Glomerular endothelial cell (primary cell): ENCODE results near the gene SERPINB13. TPM values are rescaled to one million over a fixed set of nuclear protein-coding genes. Genes with fewer than 3 reads are reported as not detected.

Experiments
- DNase-seq: peaks from one replicate; pipeline ENCODE4 v3.0.0-alpha.2; 2011; ENCODE audit warnings: low read depth, low spot score; ENCODE audit errors: extremely low read depth
- total RNA-seq: library from RNA; depleted of rRNA; stranded (reverse); fragments of >200 nt; gene quantifications from 2 replicates; pipeline ENCODE4 v1.2.3, GENCODE V29; 2015

The SERPINB13 gene, protein sequence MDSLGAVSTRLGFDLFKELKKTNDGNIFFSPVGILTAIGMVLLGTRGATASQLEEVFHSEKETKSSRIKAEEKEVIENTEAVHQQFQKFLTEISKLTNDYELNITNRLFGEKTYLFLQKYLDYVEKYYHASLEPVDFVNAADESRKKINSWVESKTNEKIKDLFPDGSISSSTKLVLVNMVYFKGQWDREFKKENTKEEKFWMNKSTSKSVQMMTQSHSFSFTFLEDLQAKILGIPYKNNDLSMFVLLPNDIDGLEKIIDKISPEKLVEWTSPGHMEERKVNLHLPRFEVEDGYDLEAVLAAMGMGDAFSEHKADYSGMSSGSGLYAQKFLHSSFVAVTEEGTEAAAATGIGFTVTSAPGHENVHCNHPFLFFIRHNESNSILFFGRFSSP
- total RNA-seq, result not detected in 2 replicates

DNA sequence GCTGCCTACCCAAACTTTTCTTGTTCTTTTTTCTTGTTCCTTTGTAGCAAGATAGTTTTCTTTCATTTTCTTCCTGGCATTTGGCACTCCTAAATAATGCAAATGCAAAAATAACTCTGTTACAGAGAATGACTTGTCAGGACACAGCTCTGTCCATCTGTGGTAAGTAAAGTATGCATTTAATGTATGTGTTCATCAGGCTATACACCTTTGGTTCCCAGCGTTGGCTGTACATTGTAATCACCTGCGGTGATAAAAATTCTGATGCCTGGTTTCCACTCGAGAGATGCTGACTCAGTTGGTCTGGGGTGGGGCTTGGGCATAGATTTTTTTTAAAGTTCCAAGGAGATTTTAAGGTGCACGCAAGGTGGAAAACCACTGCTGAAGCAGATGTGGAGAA, at the start of gene SERPINB13:
Gene SERPINB13, plus strand, starts transcription at position 378 of the 400 bp plus-strand sequence. CDS start 1,325 bp downstream, outside the sequence.
- DNase-seq, result no peak

DNA sequence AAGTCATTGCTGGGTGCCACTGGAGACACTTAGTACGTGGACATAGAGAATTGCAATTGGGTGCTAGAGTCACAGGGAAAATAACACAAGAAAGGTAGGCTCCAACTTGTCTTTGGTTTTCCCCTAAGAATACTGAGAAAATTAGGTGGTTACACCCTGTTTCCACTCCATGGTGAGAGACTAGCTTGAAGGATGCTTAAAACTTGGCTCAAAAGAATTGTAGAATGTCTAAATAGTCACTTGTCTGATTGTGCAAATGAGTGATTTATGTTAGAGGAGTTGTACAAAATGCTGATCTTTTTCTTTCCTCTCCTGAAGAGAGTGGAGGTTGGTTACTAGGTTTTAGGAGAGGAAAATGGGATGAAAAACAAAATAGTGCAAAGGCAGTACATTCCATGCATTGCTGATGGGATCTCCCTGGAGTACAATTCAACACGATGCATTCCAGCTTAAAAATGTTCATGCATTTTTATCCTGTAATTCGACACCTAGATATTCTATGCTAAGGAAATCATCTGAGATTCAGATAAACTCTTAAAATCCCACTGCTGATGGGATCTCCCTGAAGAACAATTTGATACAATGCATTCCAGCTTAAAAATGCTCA, 47.1 kb upstream of the SERPINB13 start:
- no peak for DNase-seq

DNA sequence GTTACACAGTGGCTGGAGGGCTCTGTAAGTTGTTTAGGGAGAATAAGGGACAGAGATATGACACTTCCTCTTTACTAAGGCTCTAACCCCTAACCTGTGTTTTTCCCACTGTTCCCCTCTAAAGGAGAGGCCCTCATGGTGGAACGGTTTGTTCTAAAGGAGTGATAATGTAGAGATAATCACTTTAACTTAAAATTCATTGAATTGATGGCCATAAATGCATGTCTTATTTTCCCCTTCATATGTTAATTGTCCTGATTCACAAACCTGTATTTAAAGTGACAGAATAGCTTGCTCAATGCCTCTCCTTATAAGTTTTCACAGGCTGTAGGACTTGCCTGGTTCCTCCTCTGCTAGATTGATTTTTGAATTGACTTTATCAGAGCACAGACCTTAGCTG, 45.1 kb upstream of the SERPINB13 start, which contains the start of gene SERPINB12:
Gene SERPINB12, plus strand, starts transcription at position 301 of the 400 bp plus-strand sequence. CDS start 13,791 bp downstream, outside the sequence.
- DNase-seq, result no peak

DNA sequence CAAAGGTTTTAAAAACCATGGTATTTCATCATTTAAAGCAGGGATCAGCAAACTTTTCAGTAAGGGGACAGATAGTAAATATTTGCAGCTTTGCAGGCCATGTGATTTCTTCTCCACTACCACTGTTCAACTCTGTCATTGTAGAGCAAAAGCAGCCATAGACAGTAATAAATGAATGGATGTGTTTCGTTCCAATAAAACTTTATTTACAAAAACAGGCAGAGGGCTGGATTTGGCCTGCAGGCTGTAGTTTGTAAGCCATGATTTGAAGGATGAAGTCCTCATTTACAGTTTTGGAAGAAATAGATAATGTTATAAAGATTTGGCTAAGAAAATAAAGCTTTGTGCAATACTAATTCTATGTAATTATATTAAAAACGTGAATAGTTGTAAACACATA, 43.1 kb upstream of the SERPINB13 start:
- DNase-seq, result no peak

DNA sequence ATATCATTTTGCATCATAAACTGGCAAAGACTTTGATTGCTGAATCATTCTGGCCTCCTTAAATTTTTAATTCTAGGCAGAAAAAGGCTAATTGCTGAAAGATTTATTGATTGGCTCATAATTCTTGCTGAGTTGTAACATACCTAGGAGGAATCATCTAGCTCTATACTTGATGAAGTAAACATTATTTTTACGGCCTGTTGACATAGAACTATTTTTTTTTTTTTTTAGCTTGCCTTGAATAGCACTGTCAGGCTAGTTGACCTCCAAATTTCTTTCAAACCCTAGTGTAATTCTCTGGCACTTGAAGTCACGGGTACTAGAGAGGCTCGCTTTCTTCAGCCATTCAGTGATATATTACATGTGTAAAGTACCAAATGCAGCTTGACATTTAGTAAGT, 42.1 kb upstream of the SERPINB13 start:
- no peak for DNase-seq

DNA sequence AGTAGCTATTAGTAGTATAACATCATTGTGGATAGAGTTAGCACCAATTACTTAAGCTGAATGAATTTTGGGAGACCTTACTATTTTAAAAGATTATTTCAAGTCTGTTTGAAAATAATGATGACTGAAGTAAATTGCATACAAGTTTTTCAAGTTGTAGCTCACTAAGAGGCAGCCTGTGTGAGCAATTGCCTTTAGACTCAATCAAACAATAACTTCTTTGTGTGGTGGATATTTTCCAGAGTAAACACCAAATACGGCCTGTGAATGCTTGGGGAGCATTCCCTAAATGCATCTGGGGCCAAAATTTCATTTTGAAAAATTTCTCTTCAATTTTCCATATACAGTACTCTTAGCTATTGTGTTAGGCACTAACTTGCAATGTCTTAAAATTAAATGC, 37.1 kb upstream of the SERPINB13 start:
- no peak for DNase-seq

DNA sequence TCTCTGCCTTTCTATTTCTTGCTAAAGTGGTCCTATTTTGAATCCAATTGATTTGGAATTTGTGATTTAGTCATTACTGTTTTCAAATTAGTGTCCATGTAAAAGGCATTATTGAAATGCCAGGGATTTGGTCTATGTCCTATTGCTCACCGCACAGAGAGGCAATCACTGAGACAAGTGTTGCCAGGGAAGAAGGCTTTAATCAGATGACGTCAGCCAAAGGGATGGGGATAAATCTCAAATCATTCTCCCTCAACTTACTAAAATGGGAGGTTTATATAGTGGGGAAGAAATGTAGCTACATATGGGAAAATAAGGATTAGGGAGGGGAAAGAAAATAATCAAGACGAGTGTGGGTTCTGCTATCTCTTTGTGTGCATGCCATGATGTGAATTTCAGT, 35.4 kb upstream of the SERPINB13 start:
- DNase-seq, result no peak

DNA sequence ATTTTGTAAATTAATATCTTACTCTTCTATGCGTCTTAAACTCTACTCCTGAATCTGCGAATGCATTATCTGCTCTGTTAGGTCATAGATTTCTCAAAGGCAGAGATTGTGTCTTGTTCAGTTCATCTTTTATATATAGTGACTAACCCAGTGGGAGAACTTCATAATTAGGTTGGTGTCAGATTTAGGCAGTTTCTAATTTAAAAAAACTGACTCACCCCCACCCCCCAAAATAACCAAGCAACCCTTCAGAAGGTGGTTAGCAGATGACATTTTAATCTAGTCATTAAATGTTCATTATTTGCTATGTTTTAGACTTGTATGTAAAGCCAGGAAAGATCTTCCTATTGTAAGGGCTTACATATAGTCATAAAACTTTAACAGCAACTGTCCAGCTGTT, 34.6 kb upstream of the SERPINB13 start:
- no peak for DNase-seq

DNA sequence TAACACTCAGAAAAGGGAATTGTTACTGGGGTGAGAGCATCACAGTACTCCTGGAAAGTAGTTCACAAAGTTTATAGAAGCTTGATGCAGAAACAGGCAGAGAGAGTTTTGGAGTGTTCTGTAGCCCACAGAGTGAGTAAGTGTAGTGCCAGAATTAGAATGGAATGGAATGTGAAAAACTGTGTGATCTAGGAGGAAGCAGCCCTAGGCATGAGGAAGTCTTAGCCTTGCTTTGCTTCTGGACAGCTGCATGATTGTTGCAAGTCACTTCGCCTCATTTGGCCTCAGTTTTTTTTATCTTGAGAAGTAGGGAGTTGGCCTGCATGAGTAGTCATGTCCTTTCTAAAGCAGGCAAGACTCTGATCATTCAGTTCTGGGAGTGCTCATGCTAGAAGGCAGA, 34.1 kb upstream of the SERPINB13 start:
- no peak for DNase-seq

DNA sequence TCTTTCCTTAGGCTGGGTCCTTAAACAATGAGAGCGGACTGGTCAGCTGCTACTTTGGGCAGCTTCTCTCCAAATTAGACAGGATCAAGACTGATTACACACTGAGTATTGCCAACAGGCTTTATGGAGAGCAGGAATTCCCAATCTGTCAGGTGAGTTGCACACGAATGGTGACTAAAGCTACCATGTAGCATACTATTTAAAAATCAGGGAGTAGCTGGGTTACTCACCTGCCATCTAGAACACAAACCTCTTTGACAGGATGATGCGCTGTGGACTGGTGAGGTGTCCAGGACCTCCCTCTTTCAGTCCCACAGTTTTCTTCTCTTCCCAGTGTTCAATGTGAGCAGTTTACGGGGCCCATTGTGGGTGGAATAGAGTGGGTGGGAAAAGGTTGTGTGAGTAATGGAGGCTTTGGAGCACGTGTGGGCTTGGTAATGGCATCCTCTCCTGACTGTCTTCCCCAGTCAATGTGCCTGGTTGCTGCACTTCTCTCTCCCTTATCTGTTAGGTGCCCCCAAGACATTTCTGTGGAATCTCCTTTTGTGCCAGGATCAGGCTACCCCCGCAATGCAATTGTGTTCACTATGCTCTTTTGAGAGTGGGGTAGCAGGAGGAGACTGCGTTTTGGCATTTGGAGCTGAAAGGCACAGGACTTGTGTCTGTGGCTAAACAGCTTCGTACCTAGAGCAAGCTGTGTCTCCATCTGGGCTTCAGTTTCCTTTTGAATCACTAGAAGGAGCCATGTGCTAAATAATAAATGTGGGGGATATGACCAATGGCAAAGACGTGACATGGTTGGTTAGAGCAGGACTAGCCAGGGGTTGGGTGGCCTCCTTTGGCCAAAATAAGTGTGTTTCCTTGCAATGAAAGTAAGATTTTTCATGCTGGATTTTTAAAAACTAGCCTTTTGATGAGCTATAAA, 27.3 kb upstream of the SERPINB13 start:
- DNase-seq, result no peak

DNA sequence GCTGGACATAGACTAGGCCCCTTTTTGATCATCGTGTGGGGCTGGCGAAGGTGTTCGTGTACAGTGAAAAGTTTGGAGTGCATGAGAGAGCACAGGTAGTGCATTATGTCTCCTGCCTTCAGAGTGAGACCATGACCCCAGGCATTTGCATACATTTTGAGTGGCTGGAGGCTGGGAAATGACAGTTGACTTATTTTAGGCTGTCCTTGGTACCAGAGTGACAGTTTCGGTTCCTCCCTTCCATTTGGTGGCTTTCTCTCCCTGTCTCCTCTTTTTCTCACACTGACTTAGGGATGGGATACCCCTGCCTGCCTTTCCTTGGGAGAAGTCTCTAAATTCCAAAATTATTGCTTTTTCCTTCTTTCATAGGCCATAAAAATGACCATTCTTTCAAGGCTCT, 24.9 kb upstream of the SERPINB13 start:
- no peak for DNase-seq

DNA sequence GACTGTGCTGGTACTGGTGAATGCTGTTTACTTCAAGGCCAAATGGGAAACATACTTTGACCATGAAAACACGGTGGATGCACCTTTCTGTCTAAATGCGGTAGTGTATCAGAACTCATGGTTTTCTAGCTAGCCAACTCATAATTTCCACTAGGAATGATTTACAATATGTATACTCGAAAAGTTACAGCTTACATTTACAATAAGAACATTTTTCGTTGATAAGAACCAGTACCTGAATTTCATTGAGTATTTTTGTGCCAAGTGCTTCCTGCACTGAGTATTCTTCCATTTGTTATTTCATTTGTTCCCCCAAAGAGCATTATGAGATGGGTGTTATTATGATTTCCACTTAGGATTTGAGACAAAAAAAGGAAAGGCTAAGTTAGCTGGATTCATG, 23.1 kb upstream of the SERPINB13 start:
- DNase-seq, result no peak

DNA sequence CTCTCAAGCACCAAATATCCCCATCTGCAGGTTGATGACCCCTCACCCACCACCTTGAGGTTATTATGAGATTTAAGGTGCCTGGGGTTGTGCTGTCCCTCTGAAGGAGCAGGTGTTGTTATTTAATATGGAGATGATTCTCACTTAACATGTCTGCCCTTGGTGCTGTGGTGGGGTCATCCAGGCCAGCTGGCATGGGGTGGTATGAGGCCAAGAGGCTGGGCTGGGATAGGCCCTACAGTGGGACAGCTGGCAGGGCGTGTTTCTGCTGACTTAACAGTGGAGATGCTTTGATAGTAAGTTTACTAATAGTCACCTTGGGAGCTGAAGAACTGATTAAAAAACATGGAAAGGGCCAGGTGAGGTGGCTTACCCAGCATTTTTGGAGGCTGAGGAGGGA, 22.6 kb upstream of the SERPINB13 start:
- no peak for DNase-seq

DNA sequence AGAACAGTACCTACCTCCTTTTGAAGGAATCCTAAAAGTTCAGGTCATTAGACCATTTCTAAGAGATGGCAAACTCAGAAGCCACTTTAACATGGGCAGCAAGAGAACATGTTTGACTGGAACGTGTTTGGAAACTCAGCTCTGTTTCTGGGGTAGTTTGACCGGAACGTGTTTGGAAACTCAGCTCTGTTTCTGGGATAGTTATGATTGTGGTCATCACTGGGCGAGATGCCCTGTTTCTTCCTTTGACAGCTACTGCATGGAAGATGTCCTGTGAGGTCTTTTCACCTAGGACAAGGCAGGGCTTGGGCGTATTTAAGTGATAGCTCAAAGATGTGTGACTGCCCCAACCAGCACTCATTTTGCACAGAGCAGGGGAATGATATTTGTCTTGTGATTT, 19.9 kb upstream of the SERPINB13 start:
- DNase-seq, result no peak

DNA sequence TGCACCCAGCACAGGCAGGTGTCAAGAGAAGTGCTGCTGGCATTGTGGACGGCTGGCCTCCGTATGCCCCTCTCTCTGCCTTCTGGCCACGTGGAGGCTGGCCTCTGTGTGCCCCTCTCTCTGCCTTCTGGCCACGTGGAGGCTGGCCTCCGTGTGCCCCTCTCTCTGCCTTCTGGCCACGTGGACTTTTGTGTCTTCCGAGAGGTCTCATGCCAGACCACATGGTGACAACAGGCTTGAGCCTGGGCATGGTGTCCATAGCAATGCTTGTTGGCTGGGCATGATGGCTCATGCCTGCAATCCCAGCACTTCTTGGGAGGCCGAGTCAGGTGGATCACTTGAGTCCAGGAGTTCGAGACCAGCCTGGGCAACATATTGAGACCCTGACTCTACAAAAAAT, 19.3 kb upstream of the SERPINB13 start:
- DNase-seq, result no peak

DNA sequence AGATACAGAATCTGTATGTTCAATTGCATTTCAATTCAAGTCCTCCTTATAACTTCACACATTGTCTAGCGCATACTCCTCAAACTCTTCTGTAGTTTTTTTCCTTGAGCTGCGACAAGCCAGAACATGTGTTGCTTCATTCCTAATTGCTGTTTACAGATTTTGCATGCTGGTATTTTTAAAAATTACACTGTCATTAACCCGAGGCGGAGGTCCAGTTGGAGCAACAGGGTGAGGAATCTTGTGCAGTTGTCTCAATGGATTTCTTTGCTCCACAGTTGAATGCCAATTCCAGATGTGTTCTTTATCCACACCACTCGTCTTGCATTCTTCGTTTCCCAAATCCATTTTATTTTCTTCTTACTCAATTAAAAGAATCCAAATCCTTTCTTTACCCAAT, 16.4 kb upstream of the SERPINB13 start:
- no peak for DNase-seq

DNA sequence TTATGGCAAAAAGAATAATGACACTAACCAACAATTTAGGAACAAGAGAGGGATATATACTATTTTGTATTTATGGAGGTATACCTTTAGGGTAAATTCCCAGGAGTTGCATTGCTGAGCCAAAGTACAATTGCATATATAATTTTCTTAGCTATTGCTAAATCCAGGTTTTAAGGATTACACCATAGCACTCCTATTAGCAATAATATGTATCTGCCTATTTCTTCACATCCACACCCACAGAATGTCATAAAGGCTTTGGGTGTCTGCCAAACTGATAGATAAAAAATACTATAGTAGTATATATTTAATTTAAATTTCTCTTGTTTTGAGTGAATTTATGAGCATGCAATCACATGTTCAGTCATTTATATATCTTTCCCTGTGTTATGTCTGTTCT, 11.5 kb upstream of the SERPINB13 start:
- DNase-seq, result no peak

DNA sequence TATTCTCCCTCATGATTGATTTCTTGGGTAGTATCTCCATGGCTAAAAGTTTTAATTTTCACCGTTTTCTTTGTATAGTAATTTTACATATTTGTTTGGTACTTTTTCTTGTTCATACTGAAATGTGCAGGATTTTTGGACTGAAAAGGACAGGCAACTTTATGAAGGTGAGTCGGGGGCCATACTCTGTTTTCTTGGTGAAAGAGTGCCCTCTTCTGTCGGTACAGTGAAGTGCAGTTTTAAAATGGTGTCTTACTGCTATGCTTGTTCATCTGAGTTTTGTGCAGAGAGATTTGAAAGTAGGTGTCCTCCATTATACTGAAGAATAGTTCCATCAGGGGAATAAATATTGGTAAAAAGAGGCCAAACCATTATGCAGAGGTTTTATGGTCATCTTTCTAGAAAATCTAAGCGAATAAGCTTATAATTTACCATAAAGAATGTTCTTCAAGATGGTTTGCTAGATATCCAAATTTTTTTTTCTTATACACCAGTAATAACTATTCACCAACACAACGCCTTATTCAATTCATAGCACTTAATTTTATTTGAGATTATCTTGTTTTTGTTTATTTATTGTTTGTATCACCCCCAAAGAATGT, 8.7 kb upstream of the SERPINB13 start:
- DNase-seq, result peak; percentile 10

DNA sequence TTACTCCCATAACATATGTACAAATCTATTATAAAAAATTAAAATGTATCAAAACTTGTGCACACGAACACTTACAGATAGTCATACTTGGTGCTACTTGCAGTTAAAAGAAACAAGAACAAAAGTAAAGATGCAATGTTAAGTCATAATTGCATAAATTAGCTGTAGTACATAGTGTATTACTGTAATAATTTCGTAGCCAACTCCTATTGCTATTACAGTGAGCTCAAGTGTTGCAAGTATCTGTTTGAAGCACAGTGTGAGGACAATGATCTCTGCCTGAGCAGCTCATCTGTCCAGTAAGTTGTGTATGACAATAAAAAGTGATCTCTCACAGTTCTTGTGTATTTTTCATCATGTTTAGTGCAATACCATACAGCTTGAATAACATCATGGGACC, 7.5 kb upstream of the SERPINB13 start:
- DNase-seq, result no peak

DNA sequence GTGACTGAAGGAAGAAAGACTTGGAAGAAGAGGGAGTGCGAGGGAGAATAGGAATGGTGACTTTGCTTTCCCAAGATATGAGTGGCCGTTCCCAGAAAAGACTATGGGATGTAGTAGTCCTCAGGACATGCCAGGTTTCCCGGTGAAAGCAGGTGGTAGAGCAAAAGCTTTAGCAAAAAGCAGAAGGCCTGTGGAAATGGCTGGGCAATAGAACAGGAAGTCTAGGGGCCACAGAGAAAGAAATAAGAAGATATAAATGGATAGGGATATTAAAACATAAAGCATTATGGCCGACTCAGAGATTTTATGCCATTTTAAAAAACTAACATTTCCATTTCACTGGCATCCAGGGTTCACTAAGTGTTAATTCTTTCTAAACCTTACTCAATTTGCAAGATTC, 1.2 kb upstream of the SERPINB13 start:
- no peak for DNase-seq

DNA sequence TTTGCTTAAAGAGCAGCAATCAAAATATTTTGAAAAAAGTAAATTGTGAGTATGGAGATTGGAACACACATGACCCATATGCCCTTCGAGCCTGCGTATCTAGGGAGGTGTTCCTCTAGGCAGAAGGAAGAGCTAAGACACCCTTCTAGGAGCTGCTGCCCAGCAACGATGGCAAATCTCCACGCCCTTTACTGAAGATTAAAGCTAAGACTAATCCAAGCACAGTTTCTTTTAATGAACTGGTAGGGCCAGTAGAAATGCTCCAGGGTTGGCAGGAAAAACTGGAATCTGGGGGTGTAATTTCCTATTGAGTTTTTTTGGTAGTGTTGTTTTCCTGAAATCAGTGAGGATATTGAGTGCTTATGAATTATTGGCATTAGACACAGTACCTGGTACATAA, 712 bp upstream of the SERPINB13 start:
- DNase-seq, result no peak
